ENCODE data around the gene PLXNA2. TPM values are rescaled to one million over a fixed set of nuclear protein-coding genes. Genes with fewer than 3 reads are reported as not detected.

The PLXNA2 gene
- total and polyA plus RNA-seq, 2 of the 13 experiments (the other 11 are each of a cell fraction or from before 2014, with no cell fraction given) = 1.1 to 2.1 TPM

DNA sequence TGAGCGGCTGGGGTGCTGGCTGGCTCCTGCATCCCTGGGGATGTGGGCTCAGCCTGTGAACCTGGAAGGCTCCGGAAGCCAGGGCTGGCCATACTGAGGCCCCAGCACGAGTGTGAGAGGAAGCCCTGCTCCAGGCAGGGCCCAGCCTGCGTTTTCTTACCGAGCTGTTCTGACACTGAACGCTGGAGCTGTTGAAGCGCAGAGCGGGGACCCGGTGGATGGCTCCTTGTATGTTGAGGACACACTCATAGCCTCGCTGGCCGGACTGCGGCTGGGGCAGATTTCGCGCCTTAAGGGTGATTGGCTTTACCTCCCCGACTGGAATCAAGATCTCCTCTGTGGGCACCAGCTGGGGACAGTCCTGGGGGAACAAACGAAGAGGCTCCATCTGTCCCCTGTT is 160.0 kb downstream of the PLXNA2 start:
- DNase-seq (ENCODE audit: low spot score) (no peak), FAIRE-seq (no peak), ATAC-seq (no peak)
- CTCF ChIA-PET (ENCODE audit: low intra/inter-chr PET ratio, low total read pairs) = no interaction called here
- no peak overlapping the region for H3K27ac ChIP-seq (ENCODE audit: extremely low read length, insufficient read depth, low read length)
- no TSS peak for BruUV-seq (replicated peaks)
- intact Hi-C loops (cut with micrococcal nuclease; ENCODE audit: unreplicated experiment) (no loop called here), in situ Hi-C loops (cut with HindIII; ENCODE audit: extremely low pct_ligation_motif_present, low pct_unique_long_range_greater_than_20kb) (no loop called here)
- H3K4me2 ChIP-seq (ENCODE audit: low read depth, low read length) = no peak overlapping the region
- peaks cover 0 to 1% of the 10 kb centered on the region in 2 experiments; a peak in 1 of 5 replicates for H3K36me3 ChIP-seq (replicated peaks in 1 of 2; ENCODE audit: control insufficient read depth in 1 of 2, insufficient read depth in 2 of 2, low read length in 2 of 2)
- POLR2A ChIA-PET = no interaction called here
- no peak overlapping the region for H3K4me3 ChIP-seq (replicated peaks in 1 of 3; ENCODE audit: insufficient read depth in 1 of 3, low read depth in 2 of 3, low read length in 3 of 3)
- TF ChIP-seq ZNF761 (CRISPR knock-in tag; conservative IDR thresholded peaks at IDR 0.05) (no peak), MAFF (IDR thresholded peaks at IDR 0.05; ENCODE audit: low read depth, low read length) (no peak), EED (CRISPR knock-in tag; IDR thresholded peaks at IDR 0.05) (no peak), ZNF205 (CRISPR knock-in tag; IDR thresholded peaks at IDR 0.05) (no peak), XBP1 (CRISPR knock-in tag; IDR thresholded peaks at IDR 0.05) (no peak), ZNF484 (CRISPR knock-in tag; IDR thresholded peaks at IDR 0.05; ENCODE audit: borderline replicate concordance, low read depth) (no peak), NR2F6 (IDR thresholded peaks at IDR 0.05) (no peak), NR2F6 (CRISPR knock-in tag; IDR thresholded peaks at IDR 0.05) (no peak), ZNF569 (CRISPR knock-in tag; IDR thresholded peaks at IDR 0.05; ENCODE audit: borderline replicate concordance) (no peak), NFYC (CRISPR knock-in tag; IDR thresholded peaks at IDR 0.05) (no peak), ZFP82 (CRISPR knock-in tag; IDR thresholded peaks at IDR 0.05; ENCODE audit: borderline replicate concordance) (no peak), TARDBP (CRISPR knock-in tag; IDR thresholded peaks at IDR 0.05) (no peak), ZSCAN31 (CRISPR knock-in tag; IDR thresholded peaks at IDR 0.05; ENCODE audit: low read depth) (no peak), HIVEP1 (CRISPR knock-in tag; IDR thresholded peaks at IDR 0.05) (no peak), PCBP1 (IDR thresholded peaks at IDR 0.05; ENCODE audit: borderline replicate concordance, low read depth, low read length) (no peak), ZNF354B (CRISPR knock-in tag; IDR thresholded peaks at IDR 0.05) (no peak)
- TF ChIP-seq, protein P1, sequence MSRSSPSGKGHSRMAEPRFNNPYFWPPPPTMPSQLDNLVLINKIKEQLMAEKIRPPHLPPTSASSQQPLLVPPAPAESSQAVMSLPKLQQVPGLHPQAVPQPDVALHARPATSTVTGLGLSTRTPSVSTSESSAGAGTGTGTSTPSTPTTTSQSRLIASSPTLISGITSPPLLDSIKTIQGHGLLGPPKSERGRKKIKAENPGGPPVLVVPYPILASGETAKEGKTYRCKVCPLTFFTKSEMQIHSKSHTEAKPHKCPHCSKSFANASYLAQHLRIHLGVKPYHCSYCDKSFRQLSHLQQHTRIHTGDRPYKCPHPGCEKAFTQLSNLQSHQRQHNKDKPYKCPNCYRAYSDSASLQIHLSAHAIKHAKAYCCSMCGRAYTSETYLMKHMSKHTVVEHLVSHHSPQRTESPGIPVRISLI (CRISPR knock-in tag; IDR thresholded peaks at IDR 0.05; ENCODE audit: borderline replicate concordance) = no peak
- TF ChIP-seq, protein P2, sequence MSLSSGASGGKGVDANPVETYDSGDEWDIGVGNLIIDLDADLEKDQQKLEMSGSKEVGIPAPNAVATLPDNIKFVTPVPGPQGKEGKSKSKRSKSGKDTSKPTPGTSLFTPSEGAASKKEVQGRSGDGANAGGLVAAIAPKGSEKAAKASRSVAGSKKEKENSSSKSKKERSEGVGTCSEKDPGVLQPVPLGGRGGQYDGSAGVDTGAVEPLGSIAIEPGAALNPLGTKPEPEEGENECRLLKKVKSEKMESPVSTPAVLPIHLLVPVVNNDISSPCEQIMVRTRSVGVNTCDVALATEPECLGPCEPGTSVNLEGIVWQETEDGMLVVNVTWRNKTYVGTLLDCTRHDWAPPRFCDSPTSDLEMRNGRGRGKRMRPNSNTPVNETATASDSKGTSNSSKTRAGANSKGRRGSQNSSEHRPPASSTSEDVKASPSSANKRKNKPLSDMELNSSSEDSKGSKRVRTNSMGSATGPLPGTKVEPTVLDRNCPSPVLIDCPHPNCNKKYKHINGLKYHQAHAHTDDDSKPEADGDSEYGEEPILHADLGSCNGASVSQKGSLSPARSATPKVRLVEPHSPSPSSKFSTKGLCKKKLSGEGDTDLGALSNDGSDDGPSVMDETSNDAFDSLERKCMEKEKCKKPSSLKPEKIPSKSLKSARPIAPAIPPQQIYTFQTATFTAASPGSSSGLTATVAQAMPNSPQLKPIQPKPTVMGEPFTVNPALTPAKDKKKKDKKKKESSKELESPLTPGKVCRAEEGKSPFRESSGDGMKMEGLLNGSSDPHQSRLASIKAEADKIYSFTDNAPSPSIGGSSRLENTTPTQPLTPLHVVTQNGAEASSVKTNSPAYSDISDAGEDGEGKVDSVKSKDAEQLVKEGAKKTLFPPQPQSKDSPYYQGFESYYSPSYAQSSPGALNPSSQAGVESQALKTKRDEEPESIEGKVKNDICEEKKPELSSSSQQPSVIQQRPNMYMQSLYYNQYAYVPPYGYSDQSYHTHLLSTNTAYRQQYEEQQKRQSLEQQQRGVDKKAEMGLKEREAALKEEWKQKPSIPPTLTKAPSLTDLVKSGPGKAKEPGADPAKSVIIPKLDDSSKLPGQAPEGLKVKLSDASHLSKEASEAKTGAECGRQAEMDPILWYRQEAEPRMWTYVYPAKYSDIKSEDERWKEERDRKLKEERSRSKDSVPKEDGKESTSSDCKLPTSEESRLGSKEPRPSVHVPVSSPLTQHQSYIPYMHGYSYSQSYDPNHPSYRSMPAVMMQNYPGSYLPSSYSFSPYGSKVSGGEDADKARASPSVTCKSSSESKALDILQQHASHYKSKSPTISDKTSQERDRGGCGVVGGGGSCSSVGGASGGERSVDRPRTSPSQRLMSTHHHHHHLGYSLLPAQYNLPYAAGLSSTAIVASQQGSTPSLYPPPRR (CRISPR knock-in tag; IDR thresholded peaks at IDR 0.05; ENCODE audit: borderline replicate concordance) = no peak
- no peaks in the 10 kb centered on the region for H3K9me3 ChIP-seq (ENCODE audit: low read length)
- no peaks in the 10 kb centered on the region for H3K27me3 ChIP-seq (ENCODE audit: control insufficient read depth in 1 of 2, insufficient read depth in 2 of 2, low read length in 2 of 2)
- H3K79me2 ChIP-seq (ENCODE audit: insufficient read depth, low read length) = no peaks in the 10 kb centered on the region
- no peak overlapping the region for H3K9ac ChIP-seq (ENCODE audit: insufficient read depth, low read depth, low read length)
- H2AFZ ChIP-seq (ENCODE audit: low read length) = no peak overlapping the region
- WGBS (ENCODE audit: low lambda C conversion rate) = no CpG with 5 or more reads among the region's 16 CpGs
- H4K20me1 ChIP-seq (ENCODE audit: insufficient read depth, low read length) = no peaks in the 10 kb centered on the region
- H3K4me1 ChIP-seq (ENCODE audit: insufficient read depth, low read length) = no peaks in the 10 kb centered on the region

Data from HepG2 (cell line).